Measurements from ENCODE around the gene APLNR. TPM values are rescaled to one million over a fixed set of nuclear protein-coding genes. Genes with fewer than 3 reads are reported as not detected.

APLNR gene
- total RNA-seq, 2 experiments from 2014 or later: not detected

- H3K27ac Mint-ChIP-seq: no peak overlapping the region
- no peaks in the 10 kb centered on the region for H3K4me1 Mint-ChIP-seq (ENCODE audit: low read depth)
- H3K27me3 Mint-ChIP-seq (ENCODE audit: low read depth): peaks cover 4% of the 10 kb centered on the region
- no peaks in the 10 kb centered on the region for H3K9me3 Mint-ChIP-seq (ENCODE audit: insufficient read depth)
- CTCF ChIA-PET: interaction anchor here (0.6 kb wide), 1 partner anchor 37 kb away, joined by 3 read pairs; no protein-coding TSS in a partner anchor
- ATAC-seq (no peak), DNase-seq (no peak)
- H3K4me3 Mint-ChIP-seq: no peak overlapping the region
- H3K36me3 Mint-ChIP-seq (ENCODE audit: low read depth): no peaks in the 10 kb centered on the region
- POLR2A ChIA-PET: no interaction called here
Measured at GRCh38 chr11:57213342-57214097, 23.5 kb downstream of the APLNR start.

GRCh38 chr11:57210781-57211180, 26.3 kb downstream of the APLNR start:
- ATAC-seq (no peak), DNase-seq (no peak)
- ChIA-PET POLR2A (no interaction called here), CTCF (no interaction called here)
- H3K36me3 Mint-ChIP-seq (ENCODE audit: low read depth): no peaks in the 10 kb centered on the region
- no peaks in the 10 kb centered on the region for H3K9me3 Mint-ChIP-seq (ENCODE audit: insufficient read depth)
- H3K4me1 Mint-ChIP-seq (ENCODE audit: low read depth): no peaks in the 10 kb centered on the region
- no peak overlapping the region for H3K27ac Mint-ChIP-seq
- H3K27me3 Mint-ChIP-seq (ENCODE audit: low read depth): no peaks in the 10 kb centered on the region
- H3K4me3 Mint-ChIP-seq: no peak overlapping the region

GRCh38 chr11:57207168-57207567, 29.9 kb downstream of the APLNR start:
- ChIA-PET CTCF (no interaction called here), POLR2A (no interaction called here)
- no peaks in the 10 kb centered on the region for H3K36me3 Mint-ChIP-seq (ENCODE audit: low read depth)
- peaks cover 3% of the 10 kb centered on the region for H3K27me3 Mint-ChIP-seq (ENCODE audit: low read depth)
- H3K9me3 Mint-ChIP-seq (ENCODE audit: insufficient read depth): no peaks in the 10 kb centered on the region
- no peak for DNase-seq
- no peak overlapping the region for H3K4me3 Mint-ChIP-seq
- no peak overlapping the region for H3K27ac Mint-ChIP-seq
- H3K4me1 Mint-ChIP-seq (ENCODE audit: low read depth): no peaks in the 10 kb centered on the region
- ATAC-seq: no peak

GRCh38 chr11:57205041-57205641, 31.9 kb downstream of the APLNR start:
- CTCF ChIA-PET: interaction anchor here (2.7 kb wide), 1 partner anchor 44 kb away, joined by 7 read pairs; no protein-coding TSS in a partner anchor
- POLR2A ChIA-PET: no interaction called here
- Mint-ChIP-seq H3K4me3 (no peak overlapping the region), H3K9me3 (ENCODE audit: insufficient read depth) (no peaks in the 10 kb centered on the region), H3K27ac (no peak overlapping the region), H3K27me3 (ENCODE audit: low read depth) (peaks cover 6% of the 10 kb centered on the region), H3K36me3 (ENCODE audit: low read depth) (no peaks in the 10 kb centered on the region), H3K4me1 (ENCODE audit: low read depth) (no peaks in the 10 kb centered on the region)
- DNase-seq: no peak
- ATAC-seq: no peak

GRCh38 chr11:57203882-57204480, 33.1 kb downstream of the APLNR start:
- H3K27ac Mint-ChIP-seq: no peak overlapping the region
- POLR2A ChIA-PET: no interaction called here
- ATAC-seq: no peak
- CTCF ChIA-PET: interaction anchor here (2.7 kb wide), 1 partner anchor 46 kb away, joined by 7 read pairs; no protein-coding TSS in a partner anchor
- H3K4me1 Mint-ChIP-seq (ENCODE audit: low read depth): no peaks in the 10 kb centered on the region
- no peak overlapping the region for H3K4me3 Mint-ChIP-seq
- H3K9me3 Mint-ChIP-seq (ENCODE audit: insufficient read depth): no peaks in the 10 kb centered on the region
- no peak for DNase-seq
- peaks cover 6% of the 10 kb centered on the region for H3K27me3 Mint-ChIP-seq (ENCODE audit: low read depth)
- no peaks in the 10 kb centered on the region for H3K36me3 Mint-ChIP-seq (ENCODE audit: low read depth)

GRCh38 chr11:57203359-57203758, 33.7 kb downstream of the APLNR start:
- POLR2A ChIA-PET: interaction anchor here (0.9 kb wide), 1 partner anchor 28 kb away, joined by 3 read pairs; no protein-coding TSS in a partner anchor
- no peak for ATAC-seq
- no peak for DNase-seq
- Mint-ChIP-seq H3K4me1 (ENCODE audit: low read depth) (no peaks in the 10 kb centered on the region), H3K27me3 (ENCODE audit: low read depth) (peaks cover 6% of the 10 kb centered on the region), H3K4me3 (no peak overlapping the region), H3K9me3 (ENCODE audit: insufficient read depth) (no peaks in the 10 kb centered on the region), H3K36me3 (ENCODE audit: low read depth) (no peaks in the 10 kb centered on the region), H3K27ac (no peak overlapping the region)
- CTCF ChIA-PET: interaction anchor here (2.7 kb wide), 1 partner anchor 46 kb away, joined by 7 read pairs; no protein-coding TSS in a partner anchor

- Mint-ChIP-seq H3K27ac (no peak overlapping the region), H3K4me3 (no peak overlapping the region), H3K36me3 (ENCODE audit: low read depth) (no peaks in the 10 kb centered on the region), H3K9me3 (ENCODE audit: insufficient read depth) (no peaks in the 10 kb centered on the region), H3K27me3 (ENCODE audit: low read depth) (peaks cover 6% of the 10 kb centered on the region), H3K4me1 (ENCODE audit: low read depth) (no peaks in the 10 kb centered on the region)
- CTCF ChIA-PET: no interaction called here
- no peak for DNase-seq
- ATAC-seq: no peak
- POLR2A ChIA-PET: interaction anchor here (0.9 kb wide), 1 partner anchor 27 kb away, joined by 3 read pairs; no protein-coding TSS in a partner anchor
Measured at GRCh38 chr11:57202281-57202680, 34.8 kb downstream of the APLNR start.

GRCh38 chr11:57200917-57201316, 36.1 kb downstream of the APLNR start:
- no peak for ATAC-seq
- Mint-ChIP-seq H3K4me1 (ENCODE audit: low read depth) (no peaks in the 10 kb centered on the region), H3K9me3 (ENCODE audit: insufficient read depth) (no peaks in the 10 kb centered on the region), H3K27me3 (ENCODE audit: low read depth) (peaks cover 6% of the 10 kb centered on the region), H3K36me3 (ENCODE audit: low read depth) (no peaks in the 10 kb centered on the region), H3K27ac (no peak overlapping the region), H3K4me3 (no peak overlapping the region)
- no peak for DNase-seq
- ChIA-PET POLR2A (no interaction called here), CTCF (no interaction called here)

- H3K27ac Mint-ChIP-seq: no peak overlapping the region
- H3K36me3 Mint-ChIP-seq (ENCODE audit: low read depth): no peaks in the 10 kb centered on the region
- peaks cover 6% of the 10 kb centered on the region for H3K27me3 Mint-ChIP-seq (ENCODE audit: low read depth)
- ATAC-seq: no peak
- H3K4me3 Mint-ChIP-seq: no peak overlapping the region
- CTCF ChIA-PET: no interaction called here
- H3K4me1 Mint-ChIP-seq (ENCODE audit: low read depth): no peaks in the 10 kb centered on the region
- H3K9me3 Mint-ChIP-seq (ENCODE audit: insufficient read depth): no peaks in the 10 kb centered on the region
- POLR2A ChIA-PET: no interaction called here
- DNase-seq: no peak
Measured at GRCh38 chr11:57199330-57199729, 37.7 kb downstream of the APLNR start.

GRCh38 chr11:57197762-57198161, 39.3 kb downstream of the APLNR start:
- H3K27me3 Mint-ChIP-seq (ENCODE audit: low read depth): peaks cover 4% of the 10 kb centered on the region
- POLR2A ChIA-PET: no interaction called here
- no peaks in the 10 kb centered on the region for H3K9me3 Mint-ChIP-seq (ENCODE audit: insufficient read depth)
- H3K27ac Mint-ChIP-seq: no peak overlapping the region
- H3K36me3 Mint-ChIP-seq (ENCODE audit: low read depth): no peaks in the 10 kb centered on the region
- no peaks in the 10 kb centered on the region for H3K4me1 Mint-ChIP-seq (ENCODE audit: low read depth)
- no peak overlapping the region for H3K4me3 Mint-ChIP-seq
- DNase-seq (no peak), ATAC-seq (no peak)
- CTCF ChIA-PET: no interaction called here

- ATAC-seq: no peak
- POLR2A ChIA-PET: no interaction called here
- Mint-ChIP-seq H3K4me3 (no peak overlapping the region), H3K36me3 (ENCODE audit: low read depth) (no peaks in the 10 kb centered on the region), H3K9me3 (ENCODE audit: insufficient read depth) (no peaks in the 10 kb centered on the region), H3K27ac (no peak overlapping the region), H3K4me1 (ENCODE audit: low read depth) (no peaks in the 10 kb centered on the region), H3K27me3 (ENCODE audit: low read depth) (peaks cover 4% of the 10 kb centered on the region)
- CTCF ChIA-PET: no interaction called here
- no peak for DNase-seq
Measured at GRCh38 chr11:57196596-57196995, 40.5 kb downstream of the APLNR start.

GRCh38 chr11:57192316-57192715, 44.7 kb downstream of the APLNR start:
- H3K4me3 Mint-ChIP-seq: no peak overlapping the region

More at GRCh38 chr11:57192316-57192715, 44.7 kb downstream of the APLNR start:
- no peaks in the 10 kb centered on the region for H3K9me3 Mint-ChIP-seq (ENCODE audit: insufficient read depth)
- no peak overlapping the region for H3K27ac Mint-ChIP-seq
- H3K4me1 Mint-ChIP-seq (ENCODE audit: low read depth): no peaks in the 10 kb centered on the region
- no peaks in the 10 kb centered on the region for H3K36me3 Mint-ChIP-seq (ENCODE audit: low read depth)
- CTCF ChIA-PET: no interaction called here
- DNase-seq (no peak), ATAC-seq (no peak)
- POLR2A ChIA-PET: no interaction called here
- H3K27me3 Mint-ChIP-seq (ENCODE audit: low read depth): peaks cover 1% of the 10 kb centered on the region
